Hematopoietic multipotent progenitor cell treated with erythropoietin and hydrocortisone succinate and interleukin-3 and kit ligand, for 6 days (in vitro differentiated cells): Measurements from ENCODE around the gene HSD17B11.
"Not testable (repeated sequence)": the region's sequence is repeated elsewhere in the genome, so short reads cannot be mapped to it uniquely, and the experiment has no call there.

ENCODE experiments used
- DNase-seq: peaks from one replicate; pipeline ENCODE4 v3.0.0-alpha.2; 2015

The HSD17B11 gene

GRCh38 chr4:87403732-87404131 is 12.7 kb upstream of the HSD17B11 start:
- not testable (repeated sequence) for DNase-seq

GRCh38 chr4:87399954-87400353 is 9.0 kb upstream of the HSD17B11 start:
- no peak for DNase-seq

DNA sequence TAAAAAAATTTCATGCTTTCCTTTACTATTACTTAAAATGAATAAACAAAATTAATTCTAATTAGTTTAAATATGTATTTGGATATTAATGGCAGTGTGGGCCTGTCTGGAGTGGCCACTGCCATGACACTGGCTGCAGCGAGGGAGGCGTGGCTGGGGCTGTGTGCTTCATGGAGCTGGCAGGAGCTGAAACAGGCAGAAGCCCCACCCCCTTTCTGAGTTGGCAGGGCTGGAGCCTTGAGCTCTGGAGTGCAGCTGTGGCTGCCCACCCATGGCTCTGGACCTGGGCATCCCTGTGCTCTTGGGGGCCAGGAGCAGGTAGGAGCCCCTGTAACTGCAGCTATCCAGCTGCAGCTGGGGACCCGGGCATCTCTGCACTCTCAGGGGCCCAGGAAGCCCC is 8.2 kb upstream of the HSD17B11 start:
- DNase-seq = no peak

DNA sequence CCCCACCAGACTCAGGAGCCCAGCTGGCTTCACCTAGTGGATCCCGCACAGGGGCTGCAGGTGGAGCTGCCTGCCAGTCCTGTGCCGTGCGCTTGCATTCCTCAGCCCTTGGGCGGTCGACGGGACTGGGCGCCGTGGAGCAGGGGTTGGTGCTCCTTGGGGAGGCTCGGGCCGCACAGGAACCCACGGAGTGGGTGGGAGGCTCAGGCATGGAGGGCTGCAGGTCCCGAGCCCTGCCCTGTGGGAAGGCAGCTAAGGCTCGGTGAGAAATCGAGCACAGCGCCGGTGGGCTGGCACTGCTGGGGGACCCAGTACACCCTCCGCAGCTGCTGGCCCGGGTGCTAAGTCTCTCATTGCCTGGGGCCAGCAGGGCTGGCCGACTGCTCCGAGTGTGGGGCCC is 4.9 kb upstream of the HSD17B11 start:
- not testable (repeated sequence) for DNase-seq

DNA sequence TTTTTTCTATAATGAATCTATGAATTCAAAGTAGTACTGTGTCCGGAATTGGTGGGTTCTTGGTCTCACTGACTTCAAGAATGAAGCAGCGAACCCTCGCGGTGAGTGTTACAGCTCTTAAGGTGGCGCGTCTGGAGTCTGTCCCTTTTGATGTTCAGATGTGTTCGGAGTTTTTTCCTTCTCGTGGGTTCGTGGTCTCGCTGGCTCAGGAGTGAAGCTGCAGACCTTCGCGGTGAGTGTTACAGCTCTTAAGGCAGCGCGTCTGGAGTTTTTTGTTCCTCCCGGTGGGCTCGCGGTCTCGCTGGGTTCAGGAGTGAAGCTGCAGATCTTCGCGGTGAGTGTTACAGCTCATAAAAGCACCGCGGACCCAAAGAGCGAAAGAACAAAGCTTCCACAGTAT is 4.1 kb upstream of the HSD17B11 start:
- DNase-seq = not testable (repeated sequence)

- DNase-seq = no peak
These were observed 1.2 kb upstream of the HSD17B11 start for GRCh38 chr4:87392183-87392582.

- no peak for DNase-seq
These were observed 627 bp upstream of the HSD17B11 start for GRCh38 chr4:87391576-87392054.

DNA sequence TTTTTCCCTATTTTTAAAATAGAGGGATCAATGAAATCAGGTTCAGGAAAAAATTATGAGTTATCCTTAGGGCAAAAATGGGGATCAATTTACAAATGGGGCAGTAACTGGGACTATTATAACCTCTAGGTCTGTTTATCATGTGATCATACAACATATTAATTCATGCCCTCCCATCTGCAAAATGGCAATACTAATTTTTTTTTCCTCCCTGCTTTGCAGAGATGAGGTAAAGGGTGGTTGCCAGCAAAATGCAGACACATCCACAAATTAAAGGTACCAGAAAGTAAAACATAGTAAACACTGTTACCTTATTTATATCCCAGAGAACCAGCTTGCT is 467 bp downstream of the HSD17B11 start:
- DNase-seq = peak; percentile 46

DNA sequence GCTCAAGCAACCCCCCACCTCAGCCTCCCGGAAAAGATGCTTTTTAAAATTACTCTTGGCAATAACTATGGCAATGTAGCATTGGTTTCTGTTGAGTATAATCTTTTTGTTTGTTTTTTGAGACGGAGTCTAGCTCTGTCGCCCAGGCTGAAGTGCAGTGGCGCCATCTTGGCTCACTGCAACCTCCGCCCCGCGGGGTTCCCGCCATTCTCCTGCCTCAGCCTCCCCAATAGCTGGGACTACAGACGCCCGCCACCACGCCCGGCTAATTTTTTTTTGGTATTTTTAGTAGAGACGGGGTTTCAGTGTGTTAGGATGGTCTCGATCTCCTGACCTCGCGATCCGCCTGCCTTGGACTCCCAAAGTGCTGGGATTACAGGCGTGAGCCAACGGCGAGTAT is 933 bp downstream of the HSD17B11 start:
- DNase-seq = not testable (repeated sequence)

DNA sequence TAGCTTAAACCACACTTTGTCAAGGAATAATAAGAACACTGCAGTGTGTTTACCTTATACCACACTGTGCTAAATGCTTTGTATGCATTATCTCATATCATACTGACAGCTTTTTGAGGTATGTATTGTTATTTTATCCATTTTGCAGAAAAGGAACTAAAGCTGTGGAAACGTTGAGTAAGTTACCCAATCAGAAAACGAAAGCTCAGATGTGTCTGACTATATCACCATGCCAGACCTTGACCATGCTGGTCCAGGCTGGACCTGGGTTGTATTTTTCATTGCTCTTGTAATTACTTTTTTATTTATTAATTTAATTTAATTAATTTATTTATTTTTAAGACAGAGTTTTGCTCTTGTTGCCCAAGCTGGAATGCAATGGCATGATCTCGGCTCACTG is 2.1 kb downstream of the HSD17B11 start:
- peak; percentile 34 for DNase-seq

DNA sequence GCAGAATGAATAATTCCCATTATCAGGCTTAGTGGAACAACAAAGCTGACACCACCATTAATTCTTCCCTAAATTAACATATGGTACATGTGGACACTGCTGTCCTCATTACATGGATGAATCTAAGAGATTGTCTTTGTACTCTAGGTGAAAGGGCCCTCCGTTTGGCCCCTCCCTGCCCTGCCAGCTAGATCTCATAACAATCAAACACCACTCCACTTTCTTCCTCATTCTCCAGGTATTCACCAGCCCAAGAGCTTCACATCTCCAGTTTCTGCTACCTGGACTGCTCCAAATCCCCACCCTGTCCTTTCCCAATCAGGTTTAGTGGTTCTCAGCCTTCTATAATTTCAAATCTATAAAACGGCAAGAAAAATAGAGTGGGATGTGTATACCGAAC is 3.8 kb downstream of the HSD17B11 start:
- DNase-seq = no peak

- not testable (repeated sequence) for DNase-seq
These were observed 6.4 kb downstream of the HSD17B11 start for GRCh38 chr4:87384466-87385132.

DNA sequence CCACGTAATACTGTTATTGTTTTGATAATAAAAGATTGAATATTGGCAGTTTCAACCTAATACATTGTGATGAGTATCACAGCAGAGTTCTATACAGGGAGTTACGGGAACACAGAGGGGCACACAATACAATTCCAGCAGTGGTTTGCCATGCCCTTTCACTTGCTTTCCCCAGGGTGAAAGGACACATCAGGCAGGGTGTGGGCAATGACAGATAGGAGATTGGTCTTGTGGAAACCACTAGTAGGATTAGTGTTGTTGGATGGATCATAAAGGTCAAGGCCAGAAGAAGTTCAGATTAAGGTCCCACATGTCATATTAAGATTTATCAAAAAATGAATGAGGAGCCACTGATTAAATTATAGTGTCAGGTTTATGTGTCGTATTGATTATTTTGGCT is 8.1 kb downstream of the HSD17B11 start:
- DNase-seq = no peak

DNA sequence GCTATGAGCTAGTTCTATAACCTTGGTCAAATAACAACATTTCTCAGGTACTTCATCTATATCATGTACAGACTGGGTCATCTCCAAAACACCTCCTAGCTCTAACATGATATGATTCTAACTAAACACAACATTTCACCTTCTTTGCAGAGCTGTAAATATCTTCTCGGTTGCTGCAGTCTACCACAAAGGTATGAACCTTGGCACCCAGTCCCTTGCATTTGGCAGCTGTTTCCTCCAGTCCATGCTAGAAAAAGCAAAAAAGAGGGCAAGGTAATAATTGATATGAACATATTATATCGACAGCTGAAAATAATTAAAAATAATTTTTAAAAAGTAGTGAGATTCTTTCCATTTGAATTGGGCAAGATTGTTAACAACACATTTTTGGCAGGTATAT is 8.9 kb downstream of the HSD17B11 start:
- no peak for DNase-seq

DNA sequence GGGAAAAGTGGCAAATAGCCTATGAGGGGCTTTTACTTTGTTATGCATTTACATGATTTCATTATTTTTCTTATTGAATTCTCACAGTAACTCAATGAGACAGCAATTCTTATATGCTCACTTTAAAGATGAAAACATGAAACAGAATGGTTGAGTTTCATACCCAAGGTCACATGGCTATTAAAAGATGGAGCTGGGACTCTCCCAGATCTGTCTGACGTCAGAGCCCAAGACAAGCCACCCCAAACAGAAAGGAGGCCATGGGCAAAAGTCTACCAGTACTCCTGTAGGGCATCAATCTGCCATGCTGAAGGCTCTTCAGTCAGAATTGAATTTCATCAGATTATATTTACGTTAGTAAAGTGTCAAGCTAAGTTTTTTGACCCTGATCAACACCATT is 13.2 kb downstream of the HSD17B11 start:
- no peak for DNase-seq

DNA sequence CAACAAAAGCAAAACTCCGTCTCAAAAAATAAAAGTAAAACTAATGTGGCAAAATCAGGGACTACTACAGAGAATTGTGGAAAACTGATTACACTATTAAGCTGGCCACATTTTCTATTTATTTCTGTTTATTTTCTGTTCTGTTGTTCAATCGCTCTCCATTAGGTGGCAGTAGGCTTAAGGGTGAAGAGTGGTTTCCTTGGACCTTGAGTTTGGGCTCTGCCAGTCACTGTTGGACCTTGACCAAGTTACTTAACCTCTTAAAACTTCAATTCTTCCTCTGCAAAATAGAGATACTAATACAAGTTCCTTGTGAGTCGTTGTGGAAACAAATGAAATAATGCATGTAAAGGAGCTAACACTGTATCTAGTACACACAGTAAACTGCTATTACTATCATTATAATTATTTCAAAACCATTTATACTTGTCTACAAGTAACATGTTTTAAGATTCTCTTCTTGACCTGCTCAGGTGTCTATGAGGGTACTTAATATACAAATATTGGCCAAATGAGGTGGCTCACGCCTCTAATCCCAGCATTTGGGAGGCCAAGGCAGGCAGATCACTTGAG is 15.2 kb downstream of the HSD17B11 start:
- DNase-seq = peak; percentile 81

DNA sequence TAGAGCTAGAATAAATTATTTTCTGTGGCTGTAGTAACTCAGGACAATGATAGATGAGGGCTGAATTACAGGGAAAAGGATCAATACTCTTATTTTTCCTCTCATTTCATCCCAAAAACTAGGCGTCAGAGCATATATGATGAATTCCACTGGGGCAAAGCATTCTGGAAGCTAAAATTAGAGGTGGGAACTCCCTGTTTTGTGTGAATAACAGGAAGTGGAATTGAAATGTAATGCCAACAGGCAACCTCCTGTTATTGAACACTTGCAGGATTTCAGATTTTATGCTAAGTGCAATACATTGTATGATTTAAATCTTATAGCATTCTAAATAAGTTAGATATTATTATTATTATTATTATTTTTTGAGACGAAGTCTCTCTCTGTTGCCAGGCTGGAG is 20.9 kb downstream of the HSD17B11 start:
- DNase-seq = no peak

DNA sequence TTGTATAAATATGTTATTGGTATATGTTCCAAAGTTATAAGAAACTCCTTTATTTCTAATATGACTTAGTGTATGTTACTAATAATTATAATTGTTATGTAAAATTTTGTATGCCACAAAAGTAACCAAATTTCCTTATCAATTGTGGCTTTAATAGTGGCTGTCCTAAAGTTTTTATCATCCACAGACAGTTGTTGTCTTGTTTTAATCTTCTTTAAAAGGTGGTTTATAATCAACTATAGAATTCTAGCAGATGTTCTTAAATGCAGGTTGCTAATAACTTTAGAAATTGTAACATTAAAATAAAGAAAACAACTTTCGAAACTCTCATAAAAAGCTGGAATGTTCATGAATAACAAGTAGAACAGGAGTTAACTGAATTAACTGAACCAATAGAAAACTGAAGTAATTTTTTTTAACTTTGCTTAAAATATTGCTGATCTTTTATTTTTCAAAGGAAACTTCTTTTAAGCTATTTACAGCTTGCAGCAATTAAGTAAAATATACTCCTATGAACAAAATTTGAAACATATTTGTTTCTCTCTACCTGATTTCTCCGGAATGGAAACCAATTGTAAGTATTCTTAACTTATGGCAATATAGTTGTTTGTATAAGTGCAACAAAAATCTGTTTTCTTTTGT is 24.3 kb downstream of the HSD17B11 start:
- peak; percentile 65 for DNase-seq

DNA sequence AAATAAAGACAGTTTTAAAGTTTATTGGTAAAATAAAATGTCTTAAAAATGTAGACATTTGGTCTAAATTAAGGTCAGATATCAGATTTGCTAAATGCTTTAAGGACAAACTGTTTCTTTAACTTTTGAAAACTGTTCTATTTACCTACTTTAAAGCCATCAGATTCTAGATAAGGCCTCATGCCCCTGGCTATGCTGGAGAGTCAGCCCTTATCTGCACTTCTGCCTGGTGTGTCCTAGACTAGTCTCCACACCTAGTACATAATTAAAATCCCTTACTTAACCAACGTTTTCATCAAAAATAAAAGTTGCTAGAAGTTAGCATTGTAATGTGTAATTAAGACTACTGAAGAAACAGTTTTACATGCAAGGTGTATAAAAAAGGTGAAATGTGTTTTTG is 25.6 kb downstream of the HSD17B11 start:
- peak; percentile 44 for DNase-seq

DNA sequence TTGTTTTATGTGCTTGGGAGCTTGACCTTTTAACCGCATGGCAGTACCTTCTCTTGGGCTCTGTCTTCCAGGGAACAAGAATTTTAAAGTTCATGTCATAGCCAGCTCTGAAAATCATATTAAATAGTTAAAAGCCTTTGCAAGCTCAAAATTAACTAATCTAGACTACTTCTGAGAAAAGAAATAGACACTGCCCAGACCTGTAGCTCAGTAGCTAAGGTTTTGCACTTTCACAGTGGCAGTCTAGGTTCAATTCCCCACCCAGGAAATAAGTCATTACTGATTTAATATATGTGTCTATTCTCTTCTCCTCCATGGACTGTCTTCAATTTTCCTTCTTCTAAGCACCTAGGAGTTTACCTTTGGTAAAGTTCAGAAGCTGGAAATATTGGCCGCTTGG is 27.4 kb downstream of the HSD17B11 start:
- no peak for DNase-seq

- DNase-seq = no peak
These were observed 30.6 kb downstream of the HSD17B11 start for GRCh38 chr4:87360338-87360935.

DNA sequence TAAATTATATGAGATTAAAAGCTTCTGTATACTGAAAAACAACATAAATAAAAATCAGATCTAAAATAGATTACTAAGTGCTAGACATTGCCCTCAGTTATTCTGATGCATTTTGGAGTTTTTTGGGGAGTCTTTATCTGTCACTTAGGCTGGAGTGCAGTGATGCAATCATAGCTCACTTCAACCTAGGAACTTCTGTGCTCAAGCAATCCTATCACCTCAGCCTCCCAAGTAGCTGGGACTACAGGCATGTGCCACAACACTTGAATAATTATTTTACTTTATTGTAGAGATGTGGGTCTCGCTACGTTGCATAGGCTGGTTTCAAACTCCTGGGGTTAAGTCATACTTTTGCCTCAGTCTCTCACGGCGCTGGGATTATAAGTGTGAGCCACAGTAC is 31.7 kb downstream of the HSD17B11 start:
- DNase-seq = no peak

DNA sequence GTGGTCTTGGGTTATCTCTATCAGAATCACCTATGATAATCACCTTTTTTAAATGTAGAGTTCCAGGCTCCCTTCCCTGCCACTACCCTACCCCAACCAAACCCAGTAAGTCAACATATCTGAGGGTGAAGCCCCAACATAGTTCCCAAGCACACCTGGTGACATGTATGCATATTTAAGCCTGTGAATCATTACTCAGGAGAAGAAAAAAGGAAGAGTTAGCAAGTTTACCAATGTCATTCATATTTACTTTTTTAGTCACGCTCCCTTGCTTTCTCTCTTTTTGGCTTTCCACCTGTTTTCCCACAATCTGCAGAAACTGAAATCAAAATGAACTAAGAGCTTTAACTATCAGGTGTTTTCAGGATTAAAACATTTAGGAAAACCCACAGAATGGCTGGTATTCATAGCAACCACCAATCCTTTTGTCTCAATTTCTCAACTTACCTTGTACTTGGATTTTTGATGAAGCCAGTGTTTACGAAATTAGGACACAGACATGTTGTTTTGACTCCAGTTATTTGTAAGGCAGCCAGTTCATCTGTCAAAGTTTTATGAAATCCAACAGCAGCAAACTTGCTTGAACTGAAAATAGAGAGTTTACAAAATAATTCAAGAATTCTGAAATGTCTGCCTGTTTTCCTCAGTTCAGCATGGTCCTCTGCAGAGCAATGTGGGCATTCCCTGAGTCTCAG is 34.0 kb downstream of the HSD17B11 start:
- no peak for DNase-seq
